ENCODE data around the gene UBXN6. TPM values are rescaled to one million over a fixed set of nuclear protein-coding genes. Genes with fewer than 3 reads are reported as not detected.

Gene UBXN6
- total and polyA plus RNA-seq, 2 of the 8 experiments (the other 6 are each of a cell fraction or from before 2014, with no cell fraction given) = 28.0 to 43.8 TPM

- TF ChIP-seq CHD7 (IDR thresholded peaks at IDR 0.05; ENCODE audit: insufficient replicate concordance, low read length) = no peak
- no peak for TF ChIP-seq TAF7 (optimal IDR thresholded peaks at IDR 0.05; ENCODE audit: borderline replicate concordance, low read depth, low read length)
- TF ChIP-seq POU5F1 (IDR thresholded peaks at IDR 0.05; ENCODE audit: low read depth, low read length) = no peak
- no peak for TF ChIP-seq FOSL1 (IDR thresholded peaks at IDR 0.05; ENCODE audit: insufficient read depth, low read depth, low read length)
- no peak for TF ChIP-seq RBBP5 (IDR thresholded peaks at IDR 0.05; ENCODE audit: borderline replicate concordance, low read depth, low read length)
- TF ChIP-seq MAFK (IDR thresholded peaks at IDR 0.05; ENCODE audit: low read depth, low read length) = no peak
- no peak for TF ChIP-seq HDAC6 (IDR thresholded peaks at IDR 0.05; ENCODE audit: low read depth, low read length)
- no peak; the same call in 1 of the 2 replicates for TF ChIP-seq SP4 (IDR thresholded peaks at IDR 0.05; ENCODE audit: low read length)
- no peak for TF ChIP-seq KDM4A (IDR thresholded peaks at IDR 0.05; ENCODE audit: low read depth, low read length, severe bottlenecking)
- TF ChIP-seq ATF2 (IDR thresholded peaks at IDR 0.05; ENCODE audit: low read length) = no peak
These were observed 1.1 kb downstream of the UBXN6 start (continued) for GRCh38 chr19:4456476-4456842.
